ENCODE data around the gene SPOCK1. TPM values are rescaled to one million over a fixed set of nuclear protein-coding genes. Genes with fewer than 3 reads are reported as not detected.

Gene SPOCK1
- total and polyA plus RNA-seq, 2 of the 4 experiments (the other 2 are of a cell fraction): 5.0 to 20.3 TPM

DNA sequence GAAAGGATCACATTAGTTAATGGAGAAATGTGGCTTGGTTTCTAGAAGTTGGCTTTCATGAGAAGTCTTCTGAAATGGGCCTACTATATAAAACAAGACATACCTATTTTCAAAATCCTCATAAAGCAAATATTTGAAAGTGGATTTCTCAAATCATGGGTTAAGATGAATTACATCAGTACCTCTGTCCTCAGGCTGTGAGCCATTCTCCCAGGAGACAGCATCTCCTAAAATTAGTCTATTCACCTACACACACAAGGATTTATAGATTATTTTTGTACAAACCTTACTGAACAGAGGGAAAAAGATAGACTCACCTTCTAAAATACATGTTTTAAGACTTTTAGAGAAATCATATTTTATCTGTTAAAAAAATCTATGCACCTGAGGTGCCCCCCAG is 32.1 kb upstream of the SPOCK1 start:
- H3K18ac ChIP-seq (ENCODE audit: low read depth, low read length): no peak overlapping the region
- no peaks in the 10 kb centered on the region for H3K36me3 ChIP-seq (ENCODE audit: control insufficient read depth, insufficient read depth, low read length)
- no peak overlapping the region for H2AK5ac ChIP-seq (ENCODE audit: low read depth, low read length)
- CTCF ChIA-PET: no interaction called here
- TF ChIP-seq, protein P1, sequence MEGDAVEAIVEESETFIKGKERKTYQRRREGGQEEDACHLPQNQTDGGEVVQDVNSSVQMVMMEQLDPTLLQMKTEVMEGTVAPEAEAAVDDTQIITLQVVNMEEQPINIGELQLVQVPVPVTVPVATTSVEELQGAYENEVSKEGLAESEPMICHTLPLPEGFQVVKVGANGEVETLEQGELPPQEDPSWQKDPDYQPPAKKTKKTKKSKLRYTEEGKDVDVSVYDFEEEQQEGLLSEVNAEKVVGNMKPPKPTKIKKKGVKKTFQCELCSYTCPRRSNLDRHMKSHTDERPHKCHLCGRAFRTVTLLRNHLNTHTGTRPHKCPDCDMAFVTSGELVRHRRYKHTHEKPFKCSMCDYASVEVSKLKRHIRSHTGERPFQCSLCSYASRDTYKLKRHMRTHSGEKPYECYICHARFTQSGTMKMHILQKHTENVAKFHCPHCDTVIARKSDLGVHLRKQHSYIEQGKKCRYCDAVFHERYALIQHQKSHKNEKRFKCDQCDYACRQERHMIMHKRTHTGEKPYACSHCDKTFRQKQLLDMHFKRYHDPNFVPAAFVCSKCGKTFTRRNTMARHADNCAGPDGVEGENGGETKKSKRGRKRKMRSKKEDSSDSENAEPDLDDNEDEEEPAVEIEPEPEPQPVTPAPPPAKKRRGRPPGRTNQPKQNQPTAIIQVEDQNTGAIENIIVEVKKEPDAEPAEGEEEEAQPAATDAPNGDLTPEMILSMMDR (conservative IDR thresholded peaks at IDR 0.05; ENCODE audit: low read depth, low read length): no peak
- TF ChIP-seq FOS (IDR thresholded peaks at IDR 0.05; ENCODE audit: low read depth, low read length): no peak
- TF ChIP-seq MAZ (IDR thresholded peaks at IDR 0.05; ENCODE audit: borderline replicate concordance, low read depth, low read length): no peak
- TF ChIP-seq CHD1 (IDR thresholded peaks at IDR 0.05; ENCODE audit: low read depth, low read length): no peak
- no peak for TF ChIP-seq ELK1 (IDR thresholded peaks at IDR 0.05; ENCODE audit: borderline replicate concordance, low read depth, low read length)
- TF ChIP-seq BHLHE40 (IDR thresholded peaks at IDR 0.05; ENCODE audit: low read depth, low read length): no peak
- no peak for TF ChIP-seq RAD21 (IDR thresholded peaks at IDR 0.05; ENCODE audit: low read length)
- TF ChIP-seq NFE2L2 (IDR thresholded peaks at IDR 0.05; ENCODE audit: low read depth, low read length): no peak
- ATAC-seq (ENCODE audit: low read depth): no peak
- no peak overlapping the region for H2BK120ac ChIP-seq (ENCODE audit: low read depth, low read length)
- dilution Hi-C loops (cut with HindIII; ENCODE audit: low sequenced_read_pairs, unreplicated experiment) (no loop called here), intact Hi-C loops (cut with micrococcal nuclease) (no loop called here), in situ Hi-C loops (cut with MboI; ENCODE audit: low sequenced_read_pairs) (no loop called here)
- H2AK9ac ChIP-seq (replicated peaks; ENCODE audit: low read depth, low read length, poor library complexity): no peak overlapping the region
- no peak overlapping the region for H2BK5ac ChIP-seq (ENCODE audit: low read depth, low read length, poor library complexity, severe bottlenecking)
- DNase-seq: no peak
- H3K4ac ChIP-seq (ENCODE audit: low read depth, low read length): no peak overlapping the region
- peaks cover 2% of the 10 kb centered on the region; the same call in 1 of the 2 replicates for H3K9me3 ChIP-seq (ENCODE audit: control insufficient read depth, insufficient read depth, low read length)
- H3K14ac ChIP-seq (replicated peaks; ENCODE audit: low read depth, low read length): no peak overlapping the region
- H3K4me1 ChIP-seq (ENCODE audit: control insufficient read depth, insufficient read depth, low read length): no peaks in the 10 kb centered on the region
- H2BK15ac ChIP-seq (ENCODE audit: low read depth, low read length): no peak overlapping the region
- no peak overlapping the region for H3K56ac ChIP-seq (ENCODE audit: extremely low read depth, insufficient read depth, low read length)
- no peaks in the 10 kb centered on the region for H3K9me1 ChIP-seq (ENCODE audit: insufficient read depth, low read length)
- no peak overlapping the region for H3K4me3 ChIP-seq (ENCODE audit: insufficient read depth, low read depth, low read length)
- no peaks in the 10 kb centered on the region for H4K20me1 ChIP-seq (ENCODE audit: insufficient read depth, low read length)
- H4K8ac ChIP-seq (ENCODE audit: low read depth in 2 of 2, low read length in 2 of 2): no peak overlapping the region
- no peak overlapping the region for H3K9ac ChIP-seq (ENCODE audit: low read depth, low read length)
- H2AFZ ChIP-seq (replicated peaks; ENCODE audit: low read length, poor library complexity): no peak overlapping the region
- H4K91ac ChIP-seq (ENCODE audit: insufficient read depth, low read depth, low read length): no peak overlapping the region
- POLR2A ChIA-PET (ENCODE audit: unreplicated experiment): no interaction called here
- H3K23ac ChIP-seq (ENCODE audit: low read depth, low read length): no peak overlapping the region
- H3K4me2 ChIP-seq (ENCODE audit: low read depth, low read length): no peak overlapping the region
- no peak overlapping the region for H2BK20ac ChIP-seq (ENCODE audit: low read depth, low read length)
- no peak overlapping the region for H4K5ac ChIP-seq (ENCODE audit: low read depth, low read length)
- H3K79me1 ChIP-seq (ENCODE audit: low read depth in 1 of 2, low read length in 2 of 2): no peaks in the 10 kb centered on the region
- no peak overlapping the region for H3K27ac ChIP-seq (ENCODE audit: insufficient read depth, low read length)
- H3K27me3 ChIP-seq (ENCODE audit: control insufficient read depth, insufficient read depth, low read length): no peaks in the 10 kb centered on the region
- no TSS peak for BruUV-seq (replicated peaks)

All from IMR-90 (cell line).